SK-N-SH (cell line): ENCODE measurements around the gene CLMP. TPM values are rescaled to one million over a fixed set of nuclear protein-coding genes. Genes with fewer than 3 reads are reported as not detected.
A peak's percentile ranks its signal among the peaks of the same experiment; 100 is the strongest.

Experiments used
- CTCF ChIA-PET: fragments of 300-600, 350-600 bp; formaldehyde crosslinking; extraction: SDS; loops from one replicate; lab custom pipeline; 2021; lab: Yijun Ruan, JAX
- POLR2A ChIA-PET: fragments of 350-600 bp; sonication (Branson Sonifier 250); formaldehyde crosslinking; extraction: SDS; loops from one replicate; lab custom pipeline; 2020; ENCODE audit warnings: antibody characterized with exemption, inconsistent platforms; lab: Yijun Ruan, JAX
- DNase-seq: peaks from one replicate; pipeline ENCODE4 v3.0.0; 2012
- H2AFZ ChIP-seq: fragments of 200-600 bp; sonication (generic); 2 replicates; pipeline ENCODE4 v1.8.1; 2016; ENCODE audit warnings: antibody characterized with exemption, mild to moderate bottlenecking, low read depth
- H3F3A ChIP-seq: fragments of 200-600 bp; sonication (generic); replicated peaks from 2 replicates; pipeline ENCODE3; 2016; ENCODE audit warnings: antibody characterized with exemption, mild to moderate bottlenecking; ENCODE audit not compliant: insufficient read depth
- H3K27ac ChIP-seq, 2 experiments: fragments of 200-500 bp in 1 of 2; fragments of 200-600 bp in 1 of 2; sonication (Bioruptor generic) in 1 of 2; sonication (generic), shearing (Covaris generic) in 1 of 2; 2 replicates each; pipeline versions ENCODE4 v1.5.1 to v1.6.1; 2014 to 2016; ENCODE audit warnings: low read depth in 2 of 2, inconsistent platforms in 1 of 2, low read length in 1 of 2, mild to moderate bottlenecking in 1 of 2, mixed read lengths in 1 of 2
- H3K27me3 ChIP-seq: fragments of 200-600 bp; sonication (generic), shearing (Covaris generic); 2 replicates; pipeline ENCODE4 v1.6.1; 2016; ENCODE audit warnings: mixed run types; ENCODE audit not compliant: insufficient read depth
- H3K36me3 ChIP-seq, 2 experiments: fragments of 200-500 bp in 1 of 2; fragments of 200-600 bp in 1 of 2; sonication (Bioruptor generic) in 1 of 2; sonication (generic) in 1 of 2; replicated peaks in 1 of 2; 2 replicates each; pipeline versions ENCODE3 to v1.5.1; 2014 to 2016; ENCODE audit warnings: low read length in 1 of 2, mild to moderate bottlenecking in 1 of 2; ENCODE audit not compliant: insufficient read depth in 2 of 2, control insufficient read depth in 1 of 2
- H3K4me1 ChIP-seq, 2 experiments: fragments of 200-500 bp in 1 of 2; fragments of 200-600 bp in 1 of 2; sonication (Bioruptor generic) in 1 of 2; sonication (generic), shearing (Covaris generic) in 1 of 2; 2 replicates each; pipeline versions ENCODE4 v1.5.1 to v1.6.1; 2014 to 2016; ENCODE audit warnings: low read depth in 1 of 2, low read length in 1 of 2, mixed run types in 1 of 2; ENCODE audit not compliant: insufficient read depth in 2 of 2, control insufficient read depth in 1 of 2
- H3K4me2 ChIP-seq: fragments of 200-600 bp; sonication (generic), shearing (Covaris generic); 2 replicates; pipeline ENCODE4 v1.6.1; 2017; ENCODE audit warnings: mixed run types
- H3K4me3 ChIP-seq, 2 experiments: fragments of 200-500 bp in 1 of 2; fragments of 200-600 bp in 1 of 2; sonication (Bioruptor generic) in 1 of 2; sonication (generic), shearing (Covaris generic) in 1 of 2; 2 replicates each; pipeline versions ENCODE4 v1.5.1 to v1.8.1; 2014 to 2016; ENCODE audit warnings: low read depth in 2 of 2, inconsistent platforms in 1 of 2, low read length in 1 of 2, mild to moderate bottlenecking in 1 of 2, mixed read lengths in 1 of 2, moderate library complexity in 1 of 2
- H3K79me2 ChIP-seq: fragments of 200-600 bp; sonication (generic); 2 replicates; pipeline ENCODE4 v1.8.1; 2017; ENCODE audit warnings: mild to moderate bottlenecking; ENCODE audit not compliant: insufficient read depth
- H3K9ac ChIP-seq: fragments of 200-600 bp; sonication (generic); 2 replicates; pipeline ENCODE4 v1.6.1; 2017; ENCODE audit warnings: mixed run types
- H3K9me2 ChIP-seq: fragments of 200-600 bp; sonication (generic); 2 replicates; pipeline ENCODE4 v1.6.1; 2017; ENCODE audit warnings: mixed run types
- H3K9me3 ChIP-seq: fragments of 200-600 bp; sonication (generic); 2 replicates; pipeline ENCODE4 v1.6.1; 2017; ENCODE audit warnings: mixed run types, mild to moderate bottlenecking, moderate library complexity
- H4K20me1 ChIP-seq: fragments of 200-600 bp; sonication (generic); 2 replicates; pipeline ENCODE4 v1.6.1; 2017; ENCODE audit warnings: mild to moderate bottlenecking, mixed run types; ENCODE audit not compliant: insufficient read depth
- EP300 ChIP-seq, 2 experiments: IDR thresholded peaks; 2 replicates each; pipeline versions ENCODE4 v1.4.0 to v1.6.1; 2012; ENCODE audit warnings: borderline replicate concordance in 1 of 2, low read depth in 1 of 2, low read length in 1 of 2
- FOXJ3 ChIP-seq: sonication (generic); formaldehyde crosslinking; IDR thresholded peaks from 2 replicates; pipeline ENCODE4 v1.5.1; 2020; ENCODE audit warnings: mild to moderate bottlenecking, missing genetic modification reagents
- FOXM1 ChIP-seq: IDR thresholded peaks from 2 replicates; pipeline ENCODE4 v1.4.0; 2012; ENCODE audit warnings: low read depth, mild to moderate bottlenecking
- GABPA ChIP-seq: IDR thresholded peaks from 2 replicates; pipeline ENCODE4 v1.4.0; 2012; ENCODE audit warnings: low read depth, mild to moderate bottlenecking
- JUND ChIP-seq: IDR thresholded peaks from 2 replicates; pipeline ENCODE4 v1.4.0; 2012
- NFIC ChIP-seq: IDR thresholded peaks from 2 replicates; pipeline ENCODE4 v1.4.0; 2012; ENCODE audit warnings: borderline replicate concordance
- PBX3 ChIP-seq: IDR thresholded peaks from 2 replicates; pipeline ENCODE4; 2012
- RFX5 ChIP-seq: IDR thresholded peaks from 2 replicates; pipeline ENCODE4 v1.6.1; 2012; ENCODE audit warnings: mild to moderate bottlenecking, improper control_type of control experiment, low read length
- RXRA ChIP-seq: IDR thresholded peaks from 2 replicates; pipeline ENCODE4 v1.4.0; 2012; ENCODE audit warnings: low read depth, mild to moderate bottlenecking, borderline replicate concordance
- SIN3A ChIP-seq: IDR thresholded peaks from 2 replicates; pipeline ENCODE4 v1.6.1; 2012; ENCODE audit warnings: low read depth, mild to moderate bottlenecking, low read length, moderate library complexity, borderline replicate concordance
- SMC3 ChIP-seq: IDR thresholded peaks from 2 replicates; pipeline ENCODE4 v1.6.1; 2012; ENCODE audit warnings: low read depth, low read length, improper control_type of control experiment
- TCF12 ChIP-seq: IDR thresholded peaks from 2 replicates; pipeline ENCODE4 v1.4.0; 2012
- TEAD4 ChIP-seq: IDR thresholded peaks from 2 replicates; pipeline ENCODE4 v1.4.0; 2012; ENCODE audit warnings: mild to moderate bottlenecking, borderline replicate concordance; ENCODE audit not compliant: insufficient read depth
- ZBTB33 ChIP-seq: IDR thresholded peaks from 2 replicates; pipeline ENCODE4 v1.4.0; 2012; ENCODE audit warnings: low read depth, borderline replicate concordance
- WGBS: methylation state at CpG from one replicate; pipeline ENCODE4 v1.1.6; 2017; ENCODE audit warnings: low lambda C conversion rate; 5-methylcytosine and 5-hydroxymethylcytosine counted together
- polyA plus RNA-seq, 3 experiments: library from polyadenylated mRNA; depleted of rRNA; stranded (reverse); fragments of >200 nt; gene quantifications; 2 replicates each; pipeline ENCODE4 v1.2.3, GENCODE V29; 2012

The CLMP gene
- polyA plus RNA-seq, 1 of the 3 experiments (the other 2 are of a cell fraction) = 61.9 TPM

- TF ChIP-seq PBX3 (peak; percentile 80), SMC3 (no peak), NFIC (peak; percentile 65; the same call in 1 of the 2 replicates), FOXJ3 (CRISPR knock-in tag) (no peak), RFX5 (no peak), GABPA (no peak), TEAD4 (peak; percentile 30; the same call in 1 of the 2 replicates), TCF12 (peak; percentile 87), SIN3A (no peak)
Observed at GRCh38 chr11:123188508-123189165, 6.4 kb downstream of the CLMP start (continued).

DNA sequence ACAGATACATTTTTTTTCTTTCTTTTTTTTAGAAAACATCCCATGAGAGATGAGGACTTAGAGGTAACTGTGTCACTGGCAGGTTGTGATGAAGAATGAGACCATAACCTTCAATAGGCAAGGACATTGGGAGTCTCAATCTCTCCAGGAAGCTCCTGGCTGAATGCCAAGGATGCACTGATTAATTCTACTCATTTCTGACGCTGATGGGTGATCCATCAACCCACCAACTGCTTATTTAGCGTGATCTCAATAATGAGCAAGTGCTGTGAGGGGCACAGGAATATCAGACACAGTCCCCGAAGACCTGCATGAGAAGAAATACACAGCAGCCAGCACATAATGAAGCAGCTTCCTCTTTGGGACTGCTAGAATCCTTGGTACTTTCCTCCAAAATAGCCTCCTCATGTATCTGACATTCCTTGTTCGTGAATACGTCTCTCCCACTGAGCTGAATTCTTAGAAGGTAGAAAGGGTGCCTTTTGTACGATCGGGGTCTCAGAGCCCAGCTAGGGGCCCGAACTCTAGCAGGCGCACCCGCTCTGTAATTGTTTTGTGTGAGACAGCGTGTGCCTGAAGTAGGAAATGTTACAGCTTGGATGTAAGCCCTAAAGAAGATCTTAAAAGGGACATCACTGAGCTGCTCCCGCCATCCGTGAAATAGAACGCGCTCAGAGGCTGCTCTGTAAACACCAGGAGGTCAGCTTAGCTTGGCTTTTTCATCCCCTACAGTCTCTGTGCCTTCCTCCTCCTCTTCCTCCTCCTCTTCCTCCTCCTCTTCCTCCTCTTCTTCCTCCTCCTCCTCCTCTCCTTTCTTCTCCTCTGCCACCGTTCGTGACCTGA lies 7.2 kb downstream of the CLMP start:
- Histone ChIP-seq H2AFZ (no peak overlapping the region; the same call in 1 of the 2 replicates), H3K36me3 (peaks cover 18 to 23% of the 10 kb centered on the region in 2 experiments), H4K20me1 (no peaks in the 10 kb centered on the region), H3K79me2 (peaks cover 85% of the 10 kb centered on the region), H3K9me3 (no peaks in the 10 kb centered on the region), H3K9ac (peak overlapping the region; percentile 68), H3K27ac (peak overlapping the region; percentile 67 to 95), H3K4me1 (peaks cover 28 to 69% of the 10 kb centered on the region in 2 experiments), H3K4me3 (peak overlapping the region in 1 of 2 experiments; percentile 41; a peak in 3 of 4 replicates), H3K4me2 (peak overlapping the region; percentile 74), H3K27me3 (no peaks in the 10 kb centered on the region), H3K9me2 (no peaks in the 10 kb centered on the region), H3F3A (peaks cover 41% of the 10 kb centered on the region)
- WGBS = 50% methylated on average over 17 of the region's 17 CpGs
- no peak for TF ChIP-seq ZBTB33
- no peak for TF ChIP-seq JUND
- no peak for TF ChIP-seq FOXM1
- peak; percentile 88 for TF ChIP-seq NFIC
- TF ChIP-seq RXRA = peak; percentile 41; the same call in 1 of the 2 replicates
- peak in 1 of 2 experiments; percentile 6; a peak in 1 of 4 replicates for TF ChIP-seq EP300 (IDR thresholded peaks at IDR 0.05; ENCODE audit: borderline replicate concordance in 1 of 2, low read depth in 1 of 2, low read length in 1 of 2)
- peak; percentile 18; the same call in 1 of the 2 replicates for TF ChIP-seq TCF12
- TF ChIP-seq PBX3 = peak; percentile 87
- DNase-seq = no peak
- ChIA-PET POLR2A (interaction anchor here (1.1 kb wide), 2 partner anchors 15 to 50 kb away, joined by 4 to 8 read pairs; no protein-coding TSS in a partner anchor), CTCF (interaction anchor here (0.8 to 1.7 kb wide), 7 partner anchors 23 to 134 kb away, joined by 3 to 5 read pairs (median 4); no protein-coding TSS in a partner anchor)
